RCC 7860 (cell line): ENCODE measurements around the gene WIPF3.
"Not testable (repeated sequence)": the region's sequence is repeated elsewhere in the genome, so short reads cannot be mapped to it uniquely, and the experiment has no call there.

ENCODE experiments used
- DNase-seq: peaks from one replicate; pipeline ENCODE4 v3.0.0-alpha.2; 2015; ENCODE audit warnings: low spot score
- FAIRE-seq: peaks from 2 replicates; lab custom pipeline; 2012; peaks lifted over from hg19 to GRCh38; lab: Jason Lieb, UNC

The WIPF3 gene

DNA sequence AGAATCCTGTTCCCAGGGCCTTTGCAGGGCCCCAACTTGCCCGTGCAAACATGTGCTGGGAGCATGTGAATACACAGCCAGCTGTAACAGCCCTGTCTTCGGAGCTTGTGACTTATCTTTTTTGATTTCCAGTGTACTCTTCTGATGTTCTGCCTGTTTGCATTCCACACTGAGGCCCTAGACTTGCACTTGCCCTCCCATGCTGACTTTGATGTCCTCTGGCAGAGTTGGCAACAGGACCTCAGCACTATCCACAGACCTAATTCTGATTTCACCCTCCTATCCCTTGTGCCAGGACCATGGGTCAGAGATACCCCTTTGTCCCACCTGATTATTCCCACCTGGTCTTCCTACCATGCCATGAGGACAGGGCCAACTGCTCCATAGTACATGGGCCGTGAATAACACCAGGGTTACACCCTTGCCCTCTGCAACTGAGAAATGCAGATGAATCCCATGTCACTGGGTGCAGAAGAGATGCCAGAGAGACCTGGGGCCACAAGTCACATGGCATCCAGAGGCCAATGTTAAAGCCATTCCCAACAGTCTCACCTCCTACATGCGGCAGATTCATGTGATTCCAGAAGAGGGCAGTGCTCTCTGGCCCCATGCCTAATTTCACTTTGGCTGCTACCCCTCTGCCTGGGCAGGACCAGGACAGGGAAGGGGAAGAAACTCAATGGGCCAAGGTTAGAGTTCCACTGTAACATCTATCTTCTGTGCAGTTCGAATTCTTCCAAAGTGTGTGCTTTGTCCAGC is 140.3 kb downstream of the WIPF3 start:
- DNase-seq (no peak), FAIRE-seq (no peak)

DNA sequence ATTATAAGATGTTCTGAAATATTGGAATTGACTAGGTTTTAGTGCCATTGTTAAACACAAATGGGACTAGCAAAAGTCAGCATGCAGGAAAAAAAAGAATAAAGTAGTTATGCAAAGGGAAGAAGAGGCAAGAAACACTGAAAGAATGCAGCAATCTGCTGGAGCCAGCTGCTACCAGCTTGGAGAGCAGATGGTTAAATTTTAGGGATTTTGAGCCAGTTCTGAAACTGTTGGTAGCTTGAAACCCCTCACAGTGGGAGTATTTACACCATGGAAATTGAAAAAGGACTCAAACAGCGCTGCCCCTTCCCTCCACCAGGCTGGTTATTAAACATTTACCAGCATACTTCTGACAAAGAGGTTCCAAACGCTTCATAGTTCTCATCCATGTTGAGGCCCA is 142.3 kb downstream of the WIPF3 start:
- no peak for DNase-seq
- FAIRE-seq, result no peak

DNA sequence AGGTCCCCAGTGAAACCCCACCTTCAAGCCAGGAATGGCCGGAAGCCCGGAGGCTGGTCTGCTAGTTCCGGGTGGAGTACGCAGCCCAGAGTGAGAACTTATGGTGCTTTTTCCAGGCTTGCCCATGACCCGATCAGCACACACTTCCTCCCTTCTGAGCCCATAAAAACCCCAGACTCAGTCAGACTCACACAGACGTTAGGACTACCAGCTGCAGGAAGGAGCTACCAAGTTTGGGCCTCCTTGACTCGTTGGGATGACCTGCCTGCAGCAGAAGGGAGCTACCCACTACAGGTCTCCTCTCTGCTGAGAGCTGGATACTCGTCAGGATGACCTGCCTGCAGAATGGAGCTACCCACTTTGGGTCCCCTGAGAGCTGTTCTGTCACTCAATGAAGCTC is 144.2 kb downstream of the WIPF3 start:
- no peak for FAIRE-seq
- DNase-seq, result no peak

DNA sequence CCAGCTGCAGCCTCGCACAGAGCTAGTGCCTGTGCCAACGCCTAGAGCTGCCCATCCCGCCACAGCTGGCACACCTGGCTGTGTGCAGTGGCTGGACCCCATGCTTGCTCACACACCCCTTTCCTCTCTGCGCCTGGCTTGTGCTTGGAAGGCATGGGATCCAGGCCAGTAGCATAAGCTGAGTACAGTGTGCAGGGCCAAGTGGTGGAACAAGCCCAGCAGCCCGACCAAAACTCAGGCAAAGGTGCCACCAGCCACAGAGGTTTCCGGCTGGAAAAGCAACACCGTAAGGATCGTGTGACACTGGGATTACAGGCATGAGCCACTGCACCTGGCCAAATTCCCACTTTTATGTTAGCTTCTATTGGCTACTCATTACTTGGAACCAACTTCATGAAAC is 144.9 kb downstream of the WIPF3 start:
- DNase-seq (no peak), FAIRE-seq (no peak)

DNA sequence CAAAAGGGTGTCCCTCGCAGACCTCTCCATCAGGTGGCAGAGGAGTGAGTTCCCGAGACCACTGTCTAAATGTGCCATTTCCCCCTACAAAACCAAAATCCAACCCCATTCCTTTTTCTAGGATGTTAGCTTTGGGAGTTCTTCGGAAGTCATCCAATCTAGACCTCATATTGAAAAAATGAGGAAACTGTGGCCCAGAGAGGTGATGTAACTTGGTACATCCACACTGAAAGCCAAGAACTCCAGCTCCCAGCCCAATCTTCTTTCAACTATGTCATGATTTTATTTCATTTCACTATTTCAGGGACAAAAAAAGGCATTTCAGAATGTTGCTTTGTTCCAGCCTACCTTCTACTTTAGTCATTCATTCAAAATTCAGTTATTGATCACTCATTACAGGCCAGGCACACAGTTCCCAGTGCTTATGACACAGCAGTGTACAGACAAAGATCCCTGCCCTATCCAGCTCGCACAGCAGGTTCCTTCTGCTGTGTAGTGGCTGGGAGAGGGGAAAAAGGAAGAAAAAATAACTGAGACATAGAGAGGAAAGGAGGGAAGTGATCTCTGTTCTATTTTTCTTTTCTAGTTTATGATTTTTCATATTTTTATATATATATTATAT is 147.5 kb downstream of the WIPF3 start:
- FAIRE-seq, result no peak
- no peak for DNase-seq

DNA sequence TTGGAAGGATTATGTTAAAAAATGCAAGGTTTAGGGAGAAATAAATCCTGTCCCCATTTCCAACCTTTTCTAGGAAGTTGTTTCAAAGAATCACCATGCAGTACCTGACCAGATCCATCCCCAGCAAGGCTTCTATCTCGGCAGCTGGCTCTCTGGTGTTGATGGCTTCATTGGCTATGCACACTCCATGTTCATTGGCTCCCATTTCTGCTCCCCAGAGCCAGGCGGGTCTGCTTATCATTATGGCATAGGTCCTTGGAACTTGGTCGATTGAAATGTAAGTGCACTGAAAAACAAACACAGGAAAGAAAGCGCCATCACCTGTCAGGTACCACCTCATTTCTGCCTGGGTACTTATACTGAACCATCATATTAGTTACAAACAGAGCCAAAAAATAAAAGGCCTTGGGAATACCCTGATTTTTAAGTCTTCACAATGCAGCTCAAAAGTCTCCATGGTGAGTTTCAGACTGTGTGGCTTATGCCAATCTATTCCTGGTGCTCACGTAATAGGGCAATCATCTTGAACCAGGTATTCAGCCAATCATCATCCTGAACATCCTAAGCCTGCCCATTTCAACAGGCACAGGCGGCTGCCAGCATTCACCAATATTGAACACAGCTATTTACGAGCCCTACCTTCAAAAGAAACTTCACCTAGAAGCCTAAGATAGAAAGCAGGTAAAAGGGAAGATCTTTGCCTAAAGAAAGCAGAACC is 148.9 kb downstream of the WIPF3 start:
- FAIRE-seq, result no peak
- DNase-seq, result no peak

DNA sequence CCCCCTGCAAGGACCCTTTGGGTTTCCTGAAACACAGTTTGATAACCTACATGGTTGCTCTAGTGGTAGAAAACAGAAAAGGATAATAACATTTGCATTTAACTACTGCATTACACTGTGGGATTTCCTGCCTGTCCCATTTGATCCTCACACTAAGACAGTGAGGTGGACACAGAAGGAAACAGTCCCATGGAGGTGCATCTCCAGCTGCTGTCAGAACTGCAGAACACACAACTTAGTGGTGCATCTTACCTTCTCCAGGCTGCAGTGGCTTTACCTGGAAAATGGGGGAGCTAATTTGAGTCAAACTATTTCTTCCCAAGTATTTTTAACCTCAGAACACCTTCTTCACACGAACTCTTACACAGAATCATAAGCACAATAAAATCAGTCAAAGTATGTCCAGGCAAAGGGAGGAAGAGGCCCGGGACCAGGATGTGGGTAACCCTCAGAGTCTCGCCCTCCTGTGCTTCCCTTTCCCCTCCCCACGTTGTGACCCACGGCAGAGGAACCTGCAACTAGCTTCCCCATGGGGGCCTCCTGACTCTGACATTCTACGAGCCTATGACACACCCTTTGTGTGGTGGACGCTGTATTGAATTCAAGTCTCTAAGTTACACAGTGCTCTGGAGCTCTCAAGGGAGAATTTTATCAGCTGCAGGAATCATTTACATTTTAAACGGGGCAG is 149.6 kb downstream of the WIPF3 start:
- DNase-seq (no peak), FAIRE-seq (no peak)

DNA sequence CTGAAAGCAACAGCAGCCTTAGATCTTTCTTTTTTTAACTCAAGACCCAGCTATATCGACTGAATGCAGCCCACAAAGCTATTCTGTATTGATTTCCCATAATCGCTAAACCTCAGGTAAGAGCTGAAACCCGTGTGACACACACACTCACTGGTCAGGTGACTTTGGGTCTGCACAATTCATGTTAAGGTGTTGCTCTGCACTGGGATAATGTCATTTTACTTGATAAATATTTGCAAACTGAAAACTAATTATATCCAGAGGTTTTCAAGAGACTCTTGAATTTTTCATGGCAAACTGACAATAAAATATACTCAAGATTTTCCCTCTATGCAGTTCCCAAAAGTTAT is 150.2 kb downstream of the WIPF3 start:
- DNase-seq (no peak), FAIRE-seq (no peak)

GRCh38 chr7:29957521-29958310 is 151.4 kb downstream of the WIPF3 start:
- FAIRE-seq, result no peak
- no peak for DNase-seq

GRCh38 chr7:29958667-29959358 is 152.5 kb downstream of the WIPF3 start:
- no peak for FAIRE-seq
- no peak for DNase-seq

DNA sequence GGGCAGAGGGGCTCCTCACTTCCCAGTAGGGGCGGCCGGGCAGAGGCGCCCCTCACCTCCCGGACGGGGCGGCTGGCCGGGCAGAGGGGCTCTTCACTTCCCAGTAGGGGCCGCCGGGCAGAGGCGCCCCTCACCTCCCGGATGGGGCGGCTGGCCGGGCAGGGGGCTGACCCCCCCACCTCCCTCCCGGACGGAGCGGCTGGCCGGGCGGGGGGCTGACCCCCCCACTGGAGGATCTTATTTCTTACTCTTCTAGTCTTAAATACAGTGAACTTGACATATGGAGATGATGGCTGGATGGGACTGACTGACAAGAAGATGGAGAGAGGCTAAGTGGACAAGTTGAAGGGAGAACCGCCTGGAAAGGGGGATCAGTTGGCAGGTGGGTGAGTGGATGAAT is 155.3 kb downstream of the WIPF3 start:
- not testable (repeated sequence) for DNase-seq, FAIRE-seq

DNA sequence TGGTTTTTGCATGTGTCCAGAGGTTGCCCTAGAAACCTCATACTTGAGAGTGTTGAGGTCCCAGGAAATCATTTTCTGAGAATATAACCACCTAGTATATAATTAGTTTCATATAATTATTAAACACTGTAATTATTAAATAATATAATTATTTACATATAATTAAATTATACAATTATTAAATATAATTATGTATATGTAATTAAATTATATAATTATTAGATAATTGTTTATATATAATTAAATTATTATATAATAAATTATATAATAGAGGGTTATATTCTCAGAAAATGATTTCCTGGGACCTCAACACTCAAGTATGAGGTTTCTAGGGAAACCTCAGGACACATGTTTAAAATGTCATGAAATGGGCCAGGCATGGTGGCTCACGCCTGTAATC is 155.7 kb downstream of the WIPF3 start:
- FAIRE-seq, result peak; percentile 88

GRCh38 chr7:29965030-29965429 is 158.7 kb downstream of the WIPF3 start:
- no peak for FAIRE-seq

More for the DNA sequence above, 155.7 kb downstream of the WIPF3 start:
- DNase-seq, result no peak

More at GRCh38 chr7:29965030-29965429, 158.7 kb downstream of the WIPF3 start:
- DNase-seq, result no peak
